Iris pigment epithelial cell (primary cell): ENCODE data around the gene ID3.
"Not testable (repeated sequence)": the region's sequence is repeated elsewhere in the genome, so short reads cannot be mapped to it uniquely, and the experiment has no call there.

ENCODE experiments used
- DNase-seq: peaks from one replicate; pipeline ENCODE4 v3.0.0-alpha.2; 2011; ENCODE audit warnings: low read depth

Gene ID3

DNA sequence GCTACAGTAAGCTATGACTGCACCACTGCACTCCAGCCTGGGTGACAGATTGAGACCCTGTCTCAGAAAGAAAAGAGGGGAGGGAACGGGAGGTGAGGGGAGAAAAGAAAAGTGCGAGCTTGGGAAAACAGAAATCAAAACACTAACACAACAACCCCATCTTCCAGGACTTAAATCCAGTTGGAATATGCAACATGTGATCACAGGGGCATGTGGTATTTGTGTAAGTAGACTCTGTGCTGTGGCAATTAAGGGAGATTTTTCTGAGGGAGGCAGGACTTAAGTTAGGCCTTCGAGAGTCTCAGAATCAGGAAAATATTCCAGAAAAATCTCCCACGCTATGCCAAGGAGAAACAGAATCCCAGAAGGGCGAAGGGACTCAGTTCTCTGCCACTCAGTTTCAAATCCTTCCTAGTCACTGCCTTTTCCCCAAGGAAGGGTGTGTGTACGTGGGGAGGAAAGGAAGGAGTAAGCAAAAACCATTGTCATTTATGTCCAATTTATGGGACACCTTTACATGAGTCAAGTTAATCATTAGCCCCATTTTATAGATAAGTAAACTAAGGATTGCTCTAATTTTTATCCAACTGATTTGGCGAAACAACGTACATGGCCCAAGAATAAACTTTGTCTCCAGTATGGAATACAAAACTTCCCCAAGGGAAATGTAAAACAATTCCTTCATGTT, 12.3 kb downstream of the ID3 start:
- no peak for DNase-seq

DNA sequence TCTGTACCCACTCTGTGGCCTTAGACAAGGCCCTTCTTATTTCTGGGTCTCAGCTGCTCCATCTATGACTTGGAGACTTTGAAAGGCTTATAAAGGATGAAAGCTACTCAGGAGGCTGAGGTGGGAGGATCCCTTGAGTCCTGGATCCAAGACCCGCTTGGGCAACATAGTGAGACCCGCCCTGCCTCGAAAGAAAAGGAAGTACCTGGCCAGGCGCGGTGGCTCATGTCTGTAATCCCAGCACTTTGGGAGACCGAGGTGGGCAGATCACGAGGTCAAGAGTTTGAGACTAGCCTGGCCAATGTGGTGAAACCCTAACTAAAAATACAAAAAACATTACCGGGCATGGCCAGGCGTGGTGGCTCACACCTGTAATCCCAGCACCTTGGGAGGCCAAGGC, 13.4 kb downstream of the ID3 start:
- DNase-seq, result no peak

DNA sequence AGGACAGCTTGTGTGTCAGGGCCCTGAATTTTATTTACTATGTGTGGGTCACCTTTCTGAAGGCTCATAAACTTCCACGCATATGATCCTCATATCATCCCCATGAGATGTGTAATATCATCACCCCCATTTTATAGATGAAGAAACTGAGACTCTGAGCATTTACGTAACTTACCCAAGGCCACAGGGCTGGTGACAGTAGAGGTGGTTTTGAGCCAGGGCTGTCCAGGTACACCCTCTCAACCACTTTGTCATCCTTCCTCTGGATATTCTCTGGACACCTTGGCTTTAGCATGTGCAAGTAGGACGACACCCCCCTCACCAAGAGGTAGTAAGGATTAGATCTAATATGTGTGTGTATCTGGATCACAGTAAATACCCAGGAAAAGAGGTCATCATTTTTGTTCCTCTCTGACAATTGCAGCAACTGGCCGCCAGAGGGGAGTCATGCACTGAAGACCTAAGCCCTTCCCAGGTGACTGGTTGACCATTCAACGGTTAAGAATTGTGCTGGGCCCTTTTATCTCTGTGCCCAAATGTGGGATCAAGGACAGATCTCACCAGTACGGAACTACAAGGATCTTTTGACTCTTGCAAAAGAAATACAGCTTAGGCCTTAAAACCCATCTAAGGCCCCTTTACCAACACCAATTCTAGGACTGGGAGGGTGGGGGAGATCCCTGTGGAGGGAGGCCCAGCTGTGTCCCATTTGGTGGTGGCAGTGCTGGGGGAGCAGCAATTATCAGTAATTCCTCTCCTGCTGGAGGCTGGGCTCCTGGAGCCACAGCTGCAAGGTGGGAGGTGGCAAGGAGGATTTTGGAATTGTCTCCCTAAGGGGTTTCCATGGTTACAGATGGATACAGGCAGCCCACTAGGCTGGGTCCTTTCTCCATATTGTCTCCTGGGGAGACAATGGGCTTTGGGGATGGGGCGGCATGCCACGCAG, 14.6 kb downstream of the ID3 start:
- peak; percentile 77 for DNase-seq

DNA sequence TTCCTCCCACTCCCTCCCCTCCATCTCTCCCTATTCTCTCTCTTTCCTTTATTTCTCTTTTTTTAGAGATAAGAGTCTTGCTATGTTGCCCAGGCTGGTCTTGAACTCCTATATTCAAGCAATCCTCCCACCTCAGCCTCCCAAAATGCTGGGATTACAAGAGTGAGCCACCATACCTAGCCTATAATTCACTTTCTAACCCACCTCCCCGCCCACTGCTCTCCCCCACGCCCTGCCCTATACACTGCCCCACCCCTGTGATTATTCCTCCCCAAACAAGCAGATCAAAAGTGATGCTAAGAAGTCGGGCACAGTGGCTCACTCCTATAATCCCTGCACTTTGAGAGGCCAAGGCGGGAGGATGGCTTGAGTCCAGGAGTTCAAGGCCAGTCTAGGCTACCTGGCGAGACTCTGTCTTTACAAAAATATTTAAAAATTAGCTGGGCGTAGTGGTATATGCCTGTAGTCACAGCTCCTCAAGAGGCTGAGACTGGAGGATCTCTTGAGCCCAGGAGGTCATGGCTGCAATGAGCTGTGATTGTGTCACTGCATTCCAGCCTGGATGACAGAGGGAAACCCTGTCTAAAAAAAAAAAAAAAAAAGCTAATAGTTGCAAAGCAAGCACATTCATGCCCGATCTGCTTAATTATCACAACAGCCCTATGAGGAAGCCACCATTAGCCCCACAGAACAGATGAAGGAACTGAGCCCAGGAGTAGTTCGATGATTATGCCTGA, 15.4 kb downstream of the ID3 start:
- no peak for DNase-seq

DNA sequence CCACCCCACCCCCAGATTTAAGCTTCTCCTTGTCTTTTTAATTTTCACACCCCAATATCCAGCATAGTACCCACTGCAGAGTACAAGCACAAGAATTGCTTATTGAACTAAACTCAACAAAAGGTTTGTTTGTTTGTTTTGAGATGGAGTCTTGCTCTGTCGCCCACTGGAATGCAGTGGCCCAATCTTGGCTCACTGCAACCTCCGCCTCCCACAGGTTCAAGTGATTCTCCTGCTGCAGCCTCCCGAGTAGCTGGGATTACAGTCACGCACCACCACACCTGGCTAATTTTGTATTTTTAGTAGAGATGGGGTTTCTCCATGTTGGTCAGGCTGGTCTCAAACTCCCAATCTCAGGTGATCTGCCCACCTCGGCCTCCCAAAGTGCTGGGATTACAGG, 16.4 kb downstream of the ID3 start:
- DNase-seq, result not testable (repeated sequence)

DNA sequence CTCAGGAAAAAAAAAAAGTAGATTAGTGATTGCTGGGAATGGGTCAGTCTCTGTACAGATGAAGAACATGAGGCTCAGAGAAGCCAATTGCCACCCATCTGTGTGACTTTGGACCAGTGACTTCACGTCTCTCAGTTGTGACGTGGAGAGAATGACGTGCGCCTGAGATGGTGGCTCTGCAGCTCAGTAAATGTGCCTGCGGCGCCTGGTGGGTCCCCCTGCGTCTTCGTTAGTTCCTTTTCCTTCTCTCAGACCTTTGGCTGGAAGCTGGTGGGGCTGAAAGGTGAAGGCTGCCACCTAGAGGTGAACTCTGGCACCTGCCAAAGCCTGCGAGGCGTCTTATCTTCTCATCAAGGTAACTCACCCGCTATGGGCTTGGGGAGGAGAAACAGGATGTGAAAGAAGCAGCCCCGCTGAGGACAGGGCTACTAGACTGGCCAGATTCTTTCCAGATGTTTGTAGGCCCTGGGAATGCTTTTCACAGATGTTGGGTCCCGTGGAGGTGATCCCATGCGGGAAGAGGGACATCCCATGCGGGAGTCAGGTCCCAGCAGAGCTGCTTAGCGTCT, 19.5 kb downstream of the ID3 start:
- peak; percentile 86 for DNase-seq

DNA sequence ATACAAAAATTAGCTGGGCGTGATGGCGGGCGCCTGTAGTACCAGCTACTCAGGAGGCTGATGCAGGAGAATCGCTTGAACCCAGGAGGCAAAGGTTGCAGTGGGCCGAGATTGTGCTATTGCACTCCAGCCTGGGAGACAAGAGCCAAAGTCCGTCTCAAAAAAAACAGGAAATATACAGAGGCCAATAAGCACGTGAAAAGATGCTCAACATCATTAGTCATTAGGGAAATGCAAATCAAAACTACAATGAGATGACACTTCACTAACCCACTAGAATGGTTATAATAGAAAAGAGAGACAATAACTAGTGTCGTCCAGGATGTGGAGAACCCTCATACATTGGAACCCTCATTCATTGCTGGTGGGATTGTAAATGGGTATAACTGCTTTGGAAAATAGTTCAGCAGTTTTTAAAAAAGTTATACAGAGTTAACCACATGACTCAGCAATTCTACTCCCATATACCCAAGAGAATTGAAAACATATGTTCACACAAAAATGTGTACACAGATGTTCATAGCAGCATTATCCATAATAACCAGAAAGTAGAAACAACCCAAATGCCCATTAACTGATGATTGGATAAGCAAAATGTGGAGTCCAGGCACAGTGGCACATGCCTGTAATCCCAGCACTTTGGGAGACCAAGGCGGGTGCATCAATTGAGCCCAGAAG, 21.9 kb downstream of the ID3 start:
- DNase-seq, result no peak

DNA sequence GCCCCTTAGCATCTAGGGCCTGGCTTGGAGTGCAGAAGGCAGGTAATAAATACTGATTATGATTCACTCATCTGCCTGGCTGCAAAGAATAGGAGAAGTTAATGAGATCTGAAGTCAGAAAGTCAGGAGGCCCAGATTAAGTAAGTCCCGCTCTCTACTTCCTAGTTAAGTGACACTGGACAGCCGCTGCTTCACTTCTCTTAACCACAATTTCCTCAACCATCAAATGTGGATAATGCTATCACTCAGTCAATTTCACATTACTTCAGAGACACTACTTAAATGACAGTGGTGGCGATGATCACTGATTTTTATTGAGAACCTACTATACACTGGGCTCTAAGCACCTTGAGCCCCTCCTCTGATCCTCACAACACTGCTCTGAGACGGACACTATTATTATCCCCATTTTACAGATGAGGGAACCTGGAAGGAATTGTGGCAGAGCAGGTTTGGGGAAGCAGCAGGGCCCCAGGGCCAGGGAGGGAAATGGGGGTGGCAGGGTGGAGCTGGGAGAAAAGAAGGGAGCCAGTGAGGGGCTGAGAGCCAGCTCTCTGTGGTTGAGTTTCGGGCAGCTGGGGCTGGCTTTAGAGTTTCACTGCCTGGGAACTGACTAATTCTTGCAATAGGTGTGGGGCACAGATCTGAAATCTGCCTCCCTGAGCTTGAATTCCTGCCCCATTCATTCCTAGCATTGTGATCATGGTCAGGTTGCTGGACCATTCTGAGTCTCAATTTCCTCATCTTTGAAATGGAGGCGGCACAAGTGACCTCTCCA, 25.9 kb downstream of the ID3 start:
- DNase-seq, result no peak

DNA sequence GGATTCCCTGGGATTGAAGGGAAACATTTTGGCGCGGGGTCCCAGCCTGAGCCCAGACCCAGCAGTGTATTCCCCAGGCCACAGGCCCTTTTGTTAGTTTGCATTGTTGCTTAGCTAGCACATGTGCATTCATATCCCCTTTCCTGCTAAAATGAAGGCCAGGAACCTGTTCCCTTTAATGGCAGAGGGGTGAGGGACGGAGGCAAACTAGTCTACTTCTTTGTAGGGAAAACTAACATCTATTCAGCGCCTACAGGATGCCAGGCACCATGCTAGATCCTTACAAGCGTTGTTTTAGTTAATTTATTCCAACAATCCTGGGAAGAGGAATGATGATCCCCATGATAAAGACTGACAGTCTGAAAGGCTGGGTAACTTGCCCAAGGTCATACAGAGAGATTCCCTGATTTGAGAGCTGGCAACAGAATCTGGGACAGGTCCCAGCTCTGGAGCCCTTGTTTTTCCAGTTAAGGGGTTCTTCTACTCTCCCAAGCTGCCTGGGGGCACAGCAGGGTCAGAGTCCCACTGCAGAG, 27.7 kb downstream of the ID3 start:
- no peak for DNase-seq

DNA sequence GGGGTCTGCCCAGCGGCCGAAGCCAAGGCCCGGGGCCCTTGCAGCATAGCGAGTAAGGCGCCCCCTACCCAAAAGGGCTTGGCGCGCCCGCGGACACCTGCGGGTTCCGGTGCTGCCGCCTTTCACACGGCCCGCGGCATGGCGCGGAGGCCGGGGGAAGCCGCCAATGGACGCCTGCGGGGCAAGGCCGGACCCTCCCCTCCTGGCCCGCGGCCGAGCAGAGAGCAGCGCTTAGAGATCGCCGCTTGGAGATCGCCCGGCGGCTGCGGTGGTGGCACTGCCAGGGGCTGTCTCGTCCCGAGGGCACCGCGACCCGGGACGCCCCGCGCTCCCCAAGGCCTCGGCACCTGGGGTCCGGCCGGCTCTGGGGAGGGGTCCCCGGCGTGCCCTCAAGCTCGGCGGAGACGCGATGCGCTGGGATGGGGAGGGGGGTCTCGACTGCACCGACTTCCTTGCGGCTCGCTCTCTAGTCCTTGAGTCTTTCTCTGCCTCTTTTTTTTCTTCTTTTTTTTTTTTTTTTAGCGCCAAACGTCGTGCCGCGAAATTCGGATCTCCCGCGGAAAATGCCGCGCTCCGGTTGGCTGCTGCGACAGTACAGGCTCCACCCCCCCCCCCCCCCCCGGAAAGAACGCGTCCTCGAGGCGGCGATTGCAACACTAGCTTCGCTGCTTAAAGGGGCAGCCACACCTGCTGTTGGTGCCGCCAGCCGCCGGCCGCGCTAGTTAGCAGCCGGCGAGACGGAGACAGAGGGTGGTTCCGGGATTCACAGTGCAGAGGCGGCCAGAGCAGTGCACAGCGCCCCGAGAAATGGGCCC, 28.3 kb downstream of the ID3 start, which contains the start of gene E2F2:
Gene E2F2, minus strand, starts transcription at position 487 of the 815 bp plus-strand sequence. Its CDS starts 440 bp downstream, at position 47.
- DNase-seq, result peak; percentile 86

DNA sequence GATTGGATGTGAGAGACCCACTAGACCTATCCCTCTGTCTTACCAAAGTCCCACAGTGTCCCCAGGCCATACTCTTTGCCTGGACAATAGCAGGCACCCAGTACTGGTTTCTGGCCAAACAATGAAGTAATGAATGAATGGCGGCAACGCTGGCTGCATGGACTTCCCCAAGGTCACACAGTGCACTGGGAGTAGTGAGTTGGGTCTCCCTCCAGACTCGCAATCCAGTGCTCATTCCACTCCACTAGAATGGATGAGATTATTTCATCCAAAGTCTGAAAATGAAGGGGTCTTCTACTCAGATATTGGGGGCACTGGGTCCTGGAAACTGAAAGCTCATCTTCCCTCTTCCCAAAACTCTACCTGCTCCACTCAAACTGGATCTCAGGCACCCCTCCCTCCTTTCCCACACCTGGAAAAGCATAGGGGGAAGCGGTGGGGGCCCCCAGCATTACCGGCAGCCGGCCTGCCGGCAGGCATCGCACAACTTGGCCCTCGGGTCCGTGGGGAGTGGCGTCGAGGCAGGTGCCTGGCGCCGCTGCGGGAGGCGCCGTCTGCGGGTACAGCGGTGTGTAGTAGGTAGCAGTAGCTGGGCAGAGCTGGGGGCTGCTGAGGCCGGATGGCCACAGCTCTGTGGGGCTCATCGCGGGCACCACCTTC, 29.1 kb downstream of the ID3 start:
- no peak for DNase-seq

DNA sequence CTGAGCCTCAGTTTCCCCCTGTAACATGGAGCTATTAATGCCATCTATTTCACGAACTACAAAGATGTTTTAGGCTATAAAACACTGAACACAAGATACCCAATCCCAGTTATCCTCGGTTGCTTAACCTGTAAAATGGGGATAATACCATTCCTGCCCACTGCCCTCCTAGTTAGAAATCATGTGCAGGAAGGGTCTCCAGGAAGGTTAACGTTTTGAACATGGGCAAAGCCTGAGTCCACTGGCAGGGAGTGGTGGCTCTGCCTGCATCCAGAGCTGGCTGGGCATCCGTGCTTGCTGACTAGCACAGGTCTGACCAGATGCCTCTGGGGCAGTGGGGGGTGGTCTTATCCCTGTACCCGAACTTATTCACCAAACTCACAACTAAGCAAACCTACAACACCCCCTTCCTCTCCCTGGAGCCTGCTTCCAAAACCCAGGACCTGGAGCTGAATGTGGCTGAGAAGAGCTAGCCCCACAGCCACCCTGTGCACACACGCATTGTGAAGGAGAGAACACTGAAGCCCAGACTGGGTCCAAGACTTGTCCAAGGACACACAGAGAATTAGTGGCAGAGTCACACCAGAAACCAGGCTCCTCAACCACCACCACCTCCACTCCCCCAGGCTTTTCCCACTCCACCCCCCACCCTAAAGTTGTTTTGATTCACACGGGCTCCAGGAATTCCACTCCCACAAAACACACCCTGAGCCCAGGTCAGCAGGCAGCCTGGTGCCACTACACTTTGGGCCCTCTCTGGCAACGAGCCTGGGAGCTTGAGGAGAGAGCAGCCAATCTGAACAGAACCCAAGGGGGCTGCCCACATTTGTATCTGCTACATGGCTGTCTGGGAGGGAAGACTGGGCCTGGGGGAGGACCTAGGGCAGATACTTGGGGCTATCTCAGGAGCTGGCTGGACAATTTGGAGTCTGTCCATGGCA, 29.9 kb downstream of the ID3 start:
- DNase-seq, result no peak

DNA sequence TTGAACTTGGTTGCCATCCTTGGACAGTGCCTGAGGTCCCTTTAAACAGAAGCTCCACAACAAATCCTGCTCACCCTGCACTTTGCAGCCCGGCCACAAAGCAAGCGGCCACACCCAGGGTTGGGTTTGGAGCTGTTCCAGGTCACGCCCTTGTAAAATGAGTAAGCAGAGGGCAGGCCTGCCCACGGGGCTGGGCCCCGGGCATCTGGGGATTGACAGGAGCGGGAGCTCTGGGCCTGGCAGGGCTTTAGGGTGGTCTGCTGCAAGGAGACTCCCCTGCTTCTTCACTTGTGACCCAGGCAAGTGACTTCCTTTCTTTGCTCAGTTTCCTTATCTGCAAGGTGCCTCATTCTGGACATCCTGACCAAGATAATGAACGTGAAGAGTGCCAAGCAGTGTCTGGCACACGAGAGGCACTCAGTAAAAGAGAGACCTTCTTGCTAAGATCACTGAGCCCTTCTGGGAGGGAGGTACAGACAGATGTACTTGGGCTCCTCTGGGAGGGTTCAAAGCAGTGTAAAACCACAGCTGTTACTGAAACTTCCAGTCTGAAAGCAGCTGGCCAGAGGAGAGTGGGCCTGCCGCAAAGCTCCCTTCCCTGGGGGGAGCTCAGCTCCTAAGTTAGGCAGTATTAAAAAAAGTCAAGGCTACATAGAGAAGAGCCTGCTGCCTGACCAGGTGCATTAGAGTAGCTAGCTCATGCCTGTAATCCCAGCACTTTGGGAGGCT, 30.9 kb downstream of the ID3 start:
- peak; percentile 64 for DNase-seq

DNA sequence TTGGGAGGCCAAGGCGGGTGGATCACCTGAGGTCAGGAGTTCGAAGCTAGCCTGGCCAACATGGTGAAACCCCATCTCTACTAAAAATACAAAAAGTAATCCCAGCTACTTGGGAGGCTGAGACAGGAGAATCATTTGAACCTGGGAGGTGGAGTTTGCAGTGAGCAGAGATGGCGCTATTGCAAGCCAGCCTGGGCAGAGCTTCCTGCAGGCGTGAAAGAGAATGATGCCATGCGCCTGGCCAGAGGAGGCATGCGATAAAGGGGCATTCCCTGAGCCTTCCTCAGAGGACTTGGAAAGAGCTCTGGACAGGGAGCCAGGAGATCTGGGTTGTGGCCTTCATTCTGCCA, 31.4 kb downstream of the ID3 start:
- no peak for DNase-seq

DNA sequence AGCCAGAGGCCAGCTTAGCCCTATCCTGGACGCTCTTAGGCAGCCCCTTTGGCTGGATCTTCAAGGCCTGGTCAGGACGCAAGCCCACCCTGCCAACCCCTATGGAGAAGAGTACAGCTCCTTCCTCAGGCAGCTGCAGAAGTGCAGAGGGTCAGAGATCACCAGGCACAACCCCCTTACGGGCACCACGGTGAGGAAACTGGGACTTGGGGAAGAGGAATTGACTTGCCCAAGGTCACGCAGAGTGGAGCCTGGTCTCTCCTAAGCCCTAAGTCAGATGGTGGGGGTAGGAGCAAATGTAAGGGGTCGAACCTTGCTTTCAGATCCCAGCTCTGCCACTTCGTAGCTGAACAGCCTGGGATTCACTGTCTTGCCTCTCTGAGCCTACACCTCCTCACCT, 31.9 kb downstream of the ID3 start:
- no peak for DNase-seq

DNA sequence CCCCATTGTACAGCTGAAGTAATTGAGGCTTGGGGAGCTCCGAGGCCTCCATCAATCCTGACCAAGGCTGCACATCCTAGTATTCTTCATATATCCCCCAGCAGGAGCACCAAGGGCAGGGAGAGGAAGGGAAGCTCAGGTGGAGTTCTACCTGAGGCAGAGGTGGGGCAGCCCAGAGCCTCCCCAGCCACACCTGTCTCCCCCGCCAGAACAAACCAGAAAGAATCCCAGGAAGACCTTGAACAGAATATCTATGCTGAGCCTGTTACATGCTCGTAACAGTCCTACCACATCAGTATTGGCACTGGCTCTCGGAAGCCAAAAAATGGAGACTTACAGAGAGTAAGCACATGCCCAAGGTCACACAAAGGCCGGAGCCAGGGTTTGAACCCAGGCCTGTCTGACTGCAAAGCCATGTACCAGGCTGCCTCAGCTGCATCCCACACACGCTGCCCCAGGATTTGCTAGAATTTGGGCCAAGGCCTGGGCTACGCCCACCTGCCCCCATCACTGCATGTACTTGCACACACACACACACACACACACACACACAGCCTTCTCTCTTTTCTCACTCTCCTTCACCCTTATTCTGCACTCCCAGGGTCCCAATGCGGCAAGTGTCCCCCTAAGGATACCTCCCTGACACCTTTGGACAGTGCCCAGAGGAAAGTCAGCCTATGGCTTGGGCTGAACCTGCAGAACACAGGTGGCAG, 32.8 kb downstream of the ID3 start:
- no peak for DNase-seq
